ENCODE measurements around the gene RAP1GAP.

The RAP1GAP gene

GRCh38 chr1:21655259-21655658, 13.9 kb downstream of the RAP1GAP start:
- no peak for DNase-seq (ENCODE audit: low read depth)

GRCh38 chr1:21654209-21654608, 14.9 kb downstream of the RAP1GAP start:
- DNase-seq (ENCODE audit: low read depth), result no peak
- no peak overlapping the region for H3K4me3 ChIP-seq (ENCODE audit: low read depth, low read length)
- no peak for TF ChIP-seq CTCF (IDR thresholded peaks at IDR 0.05; ENCODE audit: control insufficient read depth, extremely low read depth, insufficient read depth)

More at GRCh38 chr1:21655259-21655658, 13.9 kb downstream of the RAP1GAP start:
- H3K4me3 ChIP-seq (ENCODE audit: low read depth, low read length), result no peak overlapping the region
- no peak for TF ChIP-seq CTCF (IDR thresholded peaks at IDR 0.05; ENCODE audit: control insufficient read depth, extremely low read depth, insufficient read depth)

- TF ChIP-seq CTCF (IDR thresholded peaks at IDR 0.05; ENCODE audit: control insufficient read depth, extremely low read depth, insufficient read depth), result no peak
- DNase-seq (ENCODE audit: low read depth), result no peak
- H3K4me3 ChIP-seq (ENCODE audit: low read depth, low read length), result no peak overlapping the region
Observed at GRCh38 chr1:21653744-21654100, 15.4 kb downstream of the RAP1GAP start.

- no peak for DNase-seq (ENCODE audit: low read depth)
- TF ChIP-seq CTCF (IDR thresholded peaks at IDR 0.05; ENCODE audit: control insufficient read depth, extremely low read depth, insufficient read depth), result no peak
- no peak overlapping the region for H3K4me3 ChIP-seq (ENCODE audit: low read depth, low read length)
Observed at GRCh38 chr1:21652937-21653743, 16.0 kb downstream of the RAP1GAP start.

- no peak for DNase-seq (ENCODE audit: low read depth)
- no peak for TF ChIP-seq CTCF (IDR thresholded peaks at IDR 0.05; ENCODE audit: control insufficient read depth, extremely low read depth, insufficient read depth)
- H3K4me3 ChIP-seq (ENCODE audit: low read depth, low read length), result no peak overlapping the region
Observed at GRCh38 chr1:21652101-21652936, 16.8 kb downstream of the RAP1GAP start.

- TF ChIP-seq CTCF (IDR thresholded peaks at IDR 0.05; ENCODE audit: control insufficient read depth, extremely low read depth, insufficient read depth), result no peak
- H3K4me3 ChIP-seq (ENCODE audit: low read depth, low read length), result peak overlapping the region; percentile 52
- DNase-seq (ENCODE audit: low read depth), result no peak
Observed at GRCh38 chr1:21651214-21652042, 17.7 kb downstream of the RAP1GAP start.
